ENCODE data around the gene GIMAP2.

GIMAP2 gene

DNA sequence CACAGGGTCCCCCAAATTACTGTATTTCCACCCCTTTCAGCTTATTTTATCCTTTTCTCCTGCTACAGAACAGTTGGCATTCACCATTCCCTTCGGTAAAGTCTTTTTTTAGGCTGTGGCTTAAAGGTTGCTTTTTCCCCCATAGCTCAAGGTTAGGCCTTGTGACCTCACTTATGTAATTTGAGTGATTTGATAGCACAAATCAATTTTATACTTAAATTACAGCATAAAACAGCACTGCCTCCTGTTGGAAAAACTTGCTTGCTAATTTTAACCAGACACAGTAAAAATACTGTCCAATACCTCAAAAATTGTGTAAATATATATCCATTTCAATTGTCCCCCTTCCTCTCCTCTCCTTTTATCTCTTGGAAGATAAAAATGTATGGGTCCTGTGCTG, 38.0 kb downstream of the GIMAP2 start:
- no peak for TF ChIP-seq ZBTB7A (IDR thresholded peaks at IDR 0.05; ENCODE audit: low read depth)
- no peak for TF ChIP-seq TCF12 (IDR thresholded peaks at IDR 0.05; ENCODE audit: low read depth)
- TF ChIP-seq YY1 (IDR thresholded peaks at IDR 0.05; ENCODE audit: low read depth): no peak
- TF ChIP-seq, protein P1, sequence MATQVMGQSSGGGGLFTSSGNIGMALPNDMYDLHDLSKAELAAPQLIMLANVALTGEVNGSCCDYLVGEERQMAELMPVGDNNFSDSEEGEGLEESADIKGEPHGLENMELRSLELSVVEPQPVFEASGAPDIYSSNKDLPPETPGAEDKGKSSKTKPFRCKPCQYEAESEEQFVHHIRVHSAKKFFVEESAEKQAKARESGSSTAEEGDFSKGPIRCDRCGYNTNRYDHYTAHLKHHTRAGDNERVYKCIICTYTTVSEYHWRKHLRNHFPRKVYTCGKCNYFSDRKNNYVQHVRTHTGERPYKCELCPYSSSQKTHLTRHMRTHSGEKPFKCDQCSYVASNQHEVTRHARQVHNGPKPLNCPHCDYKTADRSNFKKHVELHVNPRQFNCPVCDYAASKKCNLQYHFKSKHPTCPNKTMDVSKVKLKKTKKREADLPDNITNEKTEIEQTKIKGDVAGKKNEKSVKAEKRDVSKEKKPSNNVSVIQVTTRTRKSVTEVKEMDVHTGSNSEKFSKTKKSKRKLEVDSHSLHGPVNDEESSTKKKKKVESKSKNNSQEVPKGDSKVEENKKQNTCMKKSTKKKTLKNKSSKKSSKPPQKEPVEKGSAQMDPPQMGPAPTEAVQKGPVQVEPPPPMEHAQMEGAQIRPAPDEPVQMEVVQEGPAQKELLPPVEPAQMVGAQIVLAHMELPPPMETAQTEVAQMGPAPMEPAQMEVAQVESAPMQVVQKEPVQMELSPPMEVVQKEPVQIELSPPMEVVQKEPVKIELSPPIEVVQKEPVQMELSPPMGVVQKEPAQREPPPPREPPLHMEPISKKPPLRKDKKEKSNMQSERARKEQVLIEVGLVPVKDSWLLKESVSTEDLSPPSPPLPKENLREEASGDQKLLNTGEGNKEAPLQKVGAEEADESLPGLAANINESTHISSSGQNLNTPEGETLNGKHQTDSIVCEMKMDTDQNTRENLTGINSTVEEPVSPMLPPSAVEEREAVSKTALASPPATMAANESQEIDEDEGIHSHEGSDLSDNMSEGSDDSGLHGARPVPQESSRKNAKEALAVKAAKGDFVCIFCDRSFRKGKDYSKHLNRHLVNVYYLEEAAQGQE (IDR thresholded peaks at IDR 0.05; ENCODE audit: low read depth): no peak
- TF ChIP-seq EGR1 (IDR thresholded peaks at IDR 0.05): no peak
- no peak for TF ChIP-seq RAD21 (IDR thresholded peaks at IDR 0.05; ENCODE audit: low read depth)
- TF ChIP-seq TAF1 (IDR thresholded peaks at IDR 0.05; ENCODE audit: low read depth): no peak
- no peak for TF ChIP-seq NFIC (IDR thresholded peaks at IDR 0.05)
- TF ChIP-seq, protein P2, sequence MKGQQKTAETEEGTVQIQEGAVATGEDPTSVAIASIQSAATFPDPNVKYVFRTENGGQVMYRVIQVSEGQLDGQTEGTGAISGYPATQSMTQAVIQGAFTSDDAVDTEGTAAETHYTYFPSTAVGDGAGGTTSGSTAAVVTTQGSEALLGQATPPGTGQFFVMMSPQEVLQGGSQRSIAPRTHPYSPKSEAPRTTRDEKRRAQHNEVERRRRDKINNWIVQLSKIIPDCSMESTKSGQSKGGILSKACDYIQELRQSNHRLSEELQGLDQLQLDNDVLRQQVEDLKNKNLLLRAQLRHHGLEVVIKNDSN (IDR thresholded peaks at IDR 0.05): no peak
- no peak for TF ChIP-seq FOXM1 (IDR thresholded peaks at IDR 0.05; ENCODE audit: borderline replicate concordance, low read depth)
- TF ChIP-seq EP300 (IDR thresholded peaks at IDR 0.05; ENCODE audit: borderline replicate concordance): no peak
- TF ChIP-seq, protein P3, sequence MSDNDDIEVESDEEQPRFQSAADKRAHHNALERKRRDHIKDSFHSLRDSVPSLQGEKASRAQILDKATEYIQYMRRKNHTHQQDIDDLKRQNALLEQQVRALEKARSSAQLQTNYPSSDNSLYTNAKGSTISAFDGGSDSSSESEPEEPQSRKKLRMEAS (IDR thresholded peaks at IDR 0.05): no peak
- no peak for TF ChIP-seq CEBPB (IDR thresholded peaks at IDR 0.05)
- TF ChIP-seq TEAD4 (IDR thresholded peaks at IDR 0.05): no peak
- no peak for TF ChIP-seq CREB1 (IDR thresholded peaks at IDR 0.05; ENCODE audit: low read depth)

DNA sequence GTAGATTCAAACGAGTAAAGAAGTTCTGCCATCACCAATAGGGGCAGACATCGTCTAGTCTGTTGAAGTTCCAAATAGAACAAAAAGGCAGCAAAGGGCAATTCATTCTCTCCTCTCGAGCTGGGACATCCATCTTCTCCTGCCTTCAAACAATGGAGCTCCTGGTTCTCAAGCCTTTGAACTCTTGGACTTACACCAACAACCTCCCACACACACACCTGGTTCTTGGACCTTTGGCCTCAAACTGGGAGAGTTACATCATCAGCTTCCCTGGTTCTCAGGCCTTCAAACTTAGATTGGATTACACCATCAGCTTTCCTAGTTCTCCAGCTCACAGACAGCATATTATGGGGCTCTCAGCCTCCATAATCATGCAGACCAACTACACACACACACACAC, 41.9 kb downstream of the GIMAP2 start:
- TF ChIP-seq, protein P1 (IDR thresholded peaks at IDR 0.05; ENCODE audit: low read depth): no peak
- TF ChIP-seq TEAD4 (IDR thresholded peaks at IDR 0.05): no peak
- no peak for TF ChIP-seq RAD21 (IDR thresholded peaks at IDR 0.05; ENCODE audit: low read depth)
- TF ChIP-seq EP300 (IDR thresholded peaks at IDR 0.05; ENCODE audit: borderline replicate concordance): no peak
- TF ChIP-seq CEBPB (IDR thresholded peaks at IDR 0.05): no peak
- TF ChIP-seq EGR1 (IDR thresholded peaks at IDR 0.05): no peak
- TF ChIP-seq, protein P2 (IDR thresholded peaks at IDR 0.05): no peak
- no peak for TF ChIP-seq ZBTB7A (IDR thresholded peaks at IDR 0.05; ENCODE audit: low read depth)
- no peak for TF ChIP-seq TCF12 (IDR thresholded peaks at IDR 0.05; ENCODE audit: low read depth)
- no peak for TF ChIP-seq YY1 (IDR thresholded peaks at IDR 0.05; ENCODE audit: low read depth)
- no peak for TF ChIP-seq TAF1 (IDR thresholded peaks at IDR 0.05; ENCODE audit: low read depth)
- TF ChIP-seq CREB1 (IDR thresholded peaks at IDR 0.05; ENCODE audit: low read depth): no peak

DNA sequence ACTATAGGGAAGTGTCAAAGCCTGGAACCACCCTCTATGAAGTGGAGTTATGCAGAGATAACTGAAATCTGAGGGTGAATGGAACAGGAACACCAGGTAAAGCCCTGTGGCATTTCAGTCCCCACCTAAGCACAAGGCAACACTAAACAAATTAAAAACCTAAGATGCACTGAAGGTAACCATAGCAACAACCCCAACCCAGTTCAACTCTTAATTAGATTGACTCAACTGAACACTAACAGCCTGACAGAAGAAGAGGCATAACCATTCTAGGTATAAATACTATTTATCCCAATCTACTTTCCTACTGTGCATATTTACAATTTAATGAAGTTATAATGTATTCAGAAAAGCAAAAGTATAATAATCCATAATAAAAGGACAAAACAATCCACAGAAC, 42.5 kb downstream of the GIMAP2 start:
- TF ChIP-seq FOXM1 (IDR thresholded peaks at IDR 0.05; ENCODE audit: borderline replicate concordance, low read depth) (no peak), NFIC (IDR thresholded peaks at IDR 0.05) (no peak), EGR1 (IDR thresholded peaks at IDR 0.05) (no peak), CREB1 (IDR thresholded peaks at IDR 0.05; ENCODE audit: low read depth) (no peak), YY1 (IDR thresholded peaks at IDR 0.05; ENCODE audit: low read depth) (no peak), RAD21 (IDR thresholded peaks at IDR 0.05; ENCODE audit: low read depth) (no peak), TCF12 (IDR thresholded peaks at IDR 0.05; ENCODE audit: low read depth) (no peak), TEAD4 (IDR thresholded peaks at IDR 0.05) (no peak), ZBTB7A (IDR thresholded peaks at IDR 0.05; ENCODE audit: low read depth) (no peak), TAF1 (IDR thresholded peaks at IDR 0.05; ENCODE audit: low read depth) (no peak), EP300 (IDR thresholded peaks at IDR 0.05; ENCODE audit: borderline replicate concordance) (no peak), CEBPB (IDR thresholded peaks at IDR 0.05) (no peak)
- TF ChIP-seq, protein P2 (IDR thresholded peaks at IDR 0.05): no peak
- TF ChIP-seq, protein P3 (IDR thresholded peaks at IDR 0.05): no peak
- TF ChIP-seq, protein P1 (IDR thresholded peaks at IDR 0.05; ENCODE audit: low read depth): no peak

DNA sequence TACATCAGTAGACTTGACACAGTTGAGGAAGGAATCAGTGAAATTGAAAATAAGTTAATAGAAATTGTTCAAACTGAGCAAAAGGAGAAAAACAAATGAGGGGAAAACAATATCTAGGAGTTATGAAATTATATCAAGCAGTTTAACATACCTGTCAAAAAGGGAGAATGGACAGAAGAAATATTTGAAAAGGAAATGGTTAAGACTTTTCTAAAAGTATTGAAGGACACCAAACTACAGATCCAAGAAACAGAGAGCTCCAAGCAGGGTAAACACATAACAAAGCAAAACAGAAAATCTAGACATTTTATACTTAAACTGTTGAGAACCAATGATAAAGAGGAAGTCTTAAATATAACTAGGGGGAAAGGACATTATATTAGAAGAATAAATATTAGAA, 43.1 kb downstream of the GIMAP2 start:
- no peak for TF ChIP-seq NFIC (IDR thresholded peaks at IDR 0.05)
- TF ChIP-seq, protein P3 (IDR thresholded peaks at IDR 0.05): no peak
- TF ChIP-seq ZBTB7A (IDR thresholded peaks at IDR 0.05; ENCODE audit: low read depth): no peak
